Stimulated activated CD4-positive, alpha-beta T cell treated with anti-CD3 and anti-CD28 coated beads, Interleukin-12 subunit alpha, Interleukin-12 subunit beta, amount 100 ng/mL, for 4 hours (primary cell): Measurements from ENCODE around the gene SEC22A.

Experiments used
- DNase-seq: peaks from one replicate; pipeline ENCODE4 v3.0.0-alpha.2; 2020

The SEC22A gene, protein sequence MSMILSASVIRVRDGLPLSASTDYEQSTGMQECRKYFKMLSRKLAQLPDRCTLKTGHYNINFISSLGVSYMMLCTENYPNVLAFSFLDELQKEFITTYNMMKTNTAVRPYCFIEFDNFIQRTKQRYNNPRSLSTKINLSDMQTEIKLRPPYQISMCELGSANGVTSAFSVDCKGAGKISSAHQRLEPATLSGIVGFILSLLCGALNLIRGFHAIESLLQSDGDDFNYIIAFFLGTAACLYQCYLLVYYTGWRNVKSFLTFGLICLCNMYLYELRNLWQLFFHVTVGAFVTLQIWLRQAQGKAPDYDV

DNA sequence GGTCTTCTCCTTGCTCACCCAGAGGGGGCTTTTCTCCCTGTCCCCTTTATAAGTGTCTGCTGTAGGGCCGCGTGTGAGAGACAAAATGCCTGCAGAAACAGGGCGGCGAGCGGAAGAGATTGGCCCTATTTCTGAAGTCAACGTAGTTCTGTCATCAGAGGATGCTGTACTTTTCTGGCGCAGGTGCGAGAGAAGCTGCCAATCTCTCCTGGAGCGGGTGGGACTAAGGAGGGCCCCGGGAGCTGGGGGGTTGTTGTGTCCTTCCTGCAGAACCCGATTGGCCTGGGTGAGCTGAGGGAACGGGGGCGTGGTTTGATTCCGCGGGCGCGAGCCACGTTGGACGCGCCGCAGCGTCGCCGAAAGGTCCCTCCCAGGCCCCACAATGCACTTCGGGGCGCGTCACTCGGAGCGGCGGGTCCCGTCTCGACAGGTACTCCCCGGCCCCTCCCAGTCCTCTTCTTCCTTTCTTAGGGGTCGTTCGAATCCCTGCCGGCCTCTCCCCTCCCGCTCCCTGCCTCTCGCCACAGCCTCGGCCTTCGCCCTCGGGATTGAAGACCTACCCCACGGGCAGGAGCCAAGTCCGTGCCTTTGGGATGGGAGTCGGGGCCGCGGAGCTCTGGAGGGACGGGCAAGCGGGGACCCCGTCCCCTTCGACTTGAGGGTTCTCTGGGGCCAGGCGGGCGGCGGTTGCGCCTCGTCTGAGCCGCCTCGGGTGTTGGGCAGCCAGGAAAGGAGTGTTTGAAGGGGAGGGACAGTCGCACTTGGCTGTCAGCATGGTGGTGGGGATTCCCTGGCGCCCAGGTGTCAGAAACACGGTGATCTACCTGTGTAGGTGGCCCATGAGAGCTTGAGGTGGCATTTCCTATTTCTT is at the start of gene SEC22A:
Gene SEC22A (plus strand): TSS at position 387 of the 871 bp plus-strand sequence. CDS start 7,275 bp downstream, outside the sequence.
- peak; percentile 92 for DNase-seq

DNA sequence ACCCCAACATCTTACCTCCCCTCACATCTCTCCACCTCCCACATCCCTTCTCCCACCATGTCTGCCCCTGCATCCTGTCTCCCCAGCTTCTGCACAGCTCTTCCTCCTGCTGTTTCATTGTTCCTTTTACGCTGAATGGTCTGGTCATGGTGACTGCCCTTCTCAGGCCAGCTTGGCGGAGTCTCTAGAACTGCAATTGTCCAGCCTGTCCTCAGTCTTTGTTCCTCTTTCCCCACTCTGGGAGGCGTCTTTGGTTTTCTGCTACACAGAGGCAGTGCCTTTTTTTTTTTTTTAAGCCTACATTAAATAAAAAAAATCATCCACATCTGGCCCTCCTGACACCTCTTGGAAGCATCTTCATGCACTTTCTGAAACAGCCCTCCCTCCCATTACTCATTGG is 49.1 kb upstream of the SEC22A start:
- no peak for DNase-seq

DNA sequence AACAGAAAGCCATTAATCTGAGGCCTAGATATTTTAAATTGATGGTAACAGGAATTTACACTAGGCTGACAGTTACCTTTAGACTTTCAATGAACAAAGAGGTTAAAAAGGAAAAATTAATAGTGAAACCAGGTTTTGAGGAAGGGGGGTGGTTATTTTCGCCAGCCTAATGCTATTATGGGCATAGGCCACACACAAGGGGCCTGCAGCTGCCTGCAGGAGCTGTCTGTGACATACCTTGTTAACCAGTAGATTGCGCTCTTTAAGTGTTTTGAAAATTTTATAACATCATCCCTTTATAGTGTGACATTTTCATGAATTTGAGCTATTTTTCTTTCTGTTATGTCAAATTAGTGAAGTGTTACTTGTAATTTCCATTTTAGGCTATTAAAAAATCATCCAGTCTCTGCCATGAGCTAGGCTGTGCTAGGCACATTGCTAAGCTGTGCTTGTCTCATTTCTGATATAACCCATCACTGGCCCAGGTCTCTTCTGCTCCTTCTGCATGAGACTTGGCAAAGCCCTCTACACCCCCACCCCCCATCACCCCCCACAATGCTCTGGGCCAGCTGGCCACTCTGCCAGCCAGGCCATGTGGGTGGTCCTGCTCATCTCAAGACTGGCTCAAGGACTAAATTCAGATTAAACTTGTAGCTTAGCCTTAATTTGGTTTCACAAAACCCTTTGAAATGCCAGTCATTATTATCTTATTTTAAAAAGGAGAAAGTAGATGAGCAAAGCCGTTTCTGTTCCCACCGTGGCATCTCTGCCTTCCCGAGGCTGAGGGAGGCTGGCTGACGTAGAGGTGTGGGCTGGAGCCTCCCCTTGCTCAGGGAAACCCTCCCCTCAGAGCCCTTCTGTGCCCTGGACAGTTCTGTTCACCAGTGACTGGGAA is 48.4 kb upstream of the SEC22A start:
- DNase-seq = no peak

DNA sequence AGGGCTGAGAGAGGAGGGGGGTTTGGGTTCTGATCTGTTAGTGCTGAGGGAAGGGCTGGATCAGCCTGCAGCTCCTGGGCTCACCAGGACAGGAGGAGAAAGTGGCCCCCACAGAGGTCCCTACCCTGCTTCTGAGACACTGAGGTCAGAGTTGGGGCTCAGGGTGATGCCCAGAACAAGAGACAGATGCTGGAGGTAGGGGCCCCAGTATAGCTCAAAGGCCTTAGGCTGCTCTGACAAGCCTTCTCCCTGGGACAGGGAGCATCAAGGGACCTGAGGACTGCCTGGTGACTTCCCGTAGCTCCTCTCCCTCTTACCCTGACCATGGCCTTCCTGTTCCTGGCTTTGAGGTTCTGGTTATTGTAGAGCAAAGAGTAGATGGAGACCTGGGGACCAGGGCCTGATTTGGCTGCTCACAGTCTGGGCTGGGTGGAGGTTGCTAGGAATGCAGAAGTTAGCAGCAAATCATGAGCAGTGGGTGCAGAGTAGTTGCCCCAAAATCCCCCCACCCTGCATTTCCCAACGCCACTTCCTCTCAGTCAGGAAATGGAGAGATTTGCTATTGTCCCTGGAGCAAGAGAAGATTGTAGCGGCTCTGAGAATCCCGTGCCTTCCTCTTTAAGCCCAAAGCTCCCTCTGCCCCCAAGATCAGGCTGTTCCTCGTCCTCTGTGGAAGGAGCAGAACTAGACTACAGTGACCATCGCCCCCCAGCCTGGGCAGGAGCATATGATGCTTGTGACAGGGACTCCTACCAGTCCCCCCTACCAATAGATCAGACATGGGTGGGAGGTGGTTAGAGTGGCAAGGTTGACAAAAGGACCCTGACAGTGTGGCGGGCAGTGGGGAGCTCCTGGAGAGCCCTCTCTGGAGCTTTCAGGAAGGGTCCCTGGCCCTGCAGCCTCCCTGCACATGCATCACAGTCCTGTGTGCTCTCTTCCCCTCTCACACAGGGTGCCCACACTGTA is 47.4 kb upstream of the SEC22A start:
- no peak for DNase-seq

DNA sequence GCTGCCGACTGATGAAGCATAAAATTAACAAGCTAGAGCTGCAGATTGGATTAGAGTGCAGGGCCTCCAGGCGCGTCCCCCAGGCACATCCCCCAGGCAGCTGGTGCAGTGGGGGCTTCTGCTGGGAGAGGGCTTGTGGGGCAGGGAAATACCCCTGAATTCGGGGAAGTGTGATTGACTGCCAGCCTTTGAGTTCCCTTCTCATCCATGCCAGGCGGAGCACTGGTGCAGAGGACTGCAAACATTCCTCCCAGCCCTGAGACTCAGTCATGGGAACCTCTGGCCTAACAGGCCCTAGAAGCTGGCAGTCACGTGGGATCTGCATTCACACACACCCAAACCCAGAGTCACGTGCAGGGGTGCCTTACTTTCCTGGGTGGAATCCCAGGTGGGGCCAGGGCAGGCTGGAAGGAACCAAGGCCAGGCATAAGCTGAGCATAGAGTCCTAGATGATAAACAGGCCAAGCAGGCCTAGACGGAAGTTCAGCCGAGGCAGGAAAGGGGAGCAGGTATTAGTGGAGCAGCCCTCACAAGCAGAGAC is 46.2 kb upstream of the SEC22A start:
- no peak for DNase-seq

DNA sequence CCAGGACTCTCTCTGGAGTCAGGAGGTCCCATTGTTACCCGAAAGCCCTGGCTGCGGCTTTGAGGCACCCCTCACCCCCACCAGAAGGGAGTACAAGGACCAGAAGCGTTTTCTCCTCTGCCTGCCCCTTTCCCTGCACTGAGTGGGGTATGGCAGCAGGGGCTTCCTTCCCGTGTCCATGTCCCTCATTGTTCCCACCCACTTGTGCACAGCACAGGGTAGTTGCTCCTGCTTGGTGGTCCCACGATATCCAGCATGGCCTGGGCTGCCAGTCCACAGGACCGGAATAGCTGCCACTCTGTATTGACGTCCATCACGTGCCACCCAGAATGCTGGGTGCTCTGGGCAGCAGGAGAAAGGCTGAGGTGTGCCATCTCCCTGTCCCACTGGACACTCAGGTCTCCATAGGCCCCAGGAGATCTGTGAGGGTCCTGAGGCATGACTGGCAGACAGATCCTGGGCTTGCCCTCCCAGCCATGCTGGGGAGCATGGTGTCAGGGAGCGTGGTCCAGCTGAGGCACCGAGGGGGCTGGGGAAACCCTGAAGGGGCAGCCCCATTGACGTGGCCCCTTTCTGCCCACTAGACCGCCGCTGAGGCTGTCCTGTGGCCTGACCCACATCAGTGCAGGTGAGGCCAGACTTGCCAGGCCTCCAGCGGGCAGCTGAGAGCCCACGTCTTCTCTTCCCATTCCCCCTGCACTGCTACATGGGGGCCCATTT is 45.3 kb upstream of the SEC22A start:
- no peak for DNase-seq

DNA sequence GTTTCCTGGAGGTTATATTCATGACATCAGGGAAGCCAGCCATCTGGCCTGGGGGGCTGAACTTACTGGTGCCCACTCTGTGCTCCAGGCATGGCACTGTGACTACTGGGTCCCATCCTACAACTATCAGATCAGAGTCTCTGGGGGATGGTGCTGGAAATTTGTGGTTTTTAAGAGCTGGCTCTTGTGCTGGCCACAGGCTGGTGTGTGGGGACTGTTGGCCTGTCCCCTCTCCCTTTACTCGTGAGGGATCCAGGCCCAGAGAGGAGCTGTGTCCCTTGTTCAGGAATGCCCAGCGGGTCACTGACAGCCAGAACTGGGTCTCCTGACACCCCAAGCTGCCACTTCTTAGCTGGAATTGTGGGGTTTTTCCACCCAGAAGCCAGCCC is 44.5 kb upstream of the SEC22A start:
- DNase-seq = no peak

DNA sequence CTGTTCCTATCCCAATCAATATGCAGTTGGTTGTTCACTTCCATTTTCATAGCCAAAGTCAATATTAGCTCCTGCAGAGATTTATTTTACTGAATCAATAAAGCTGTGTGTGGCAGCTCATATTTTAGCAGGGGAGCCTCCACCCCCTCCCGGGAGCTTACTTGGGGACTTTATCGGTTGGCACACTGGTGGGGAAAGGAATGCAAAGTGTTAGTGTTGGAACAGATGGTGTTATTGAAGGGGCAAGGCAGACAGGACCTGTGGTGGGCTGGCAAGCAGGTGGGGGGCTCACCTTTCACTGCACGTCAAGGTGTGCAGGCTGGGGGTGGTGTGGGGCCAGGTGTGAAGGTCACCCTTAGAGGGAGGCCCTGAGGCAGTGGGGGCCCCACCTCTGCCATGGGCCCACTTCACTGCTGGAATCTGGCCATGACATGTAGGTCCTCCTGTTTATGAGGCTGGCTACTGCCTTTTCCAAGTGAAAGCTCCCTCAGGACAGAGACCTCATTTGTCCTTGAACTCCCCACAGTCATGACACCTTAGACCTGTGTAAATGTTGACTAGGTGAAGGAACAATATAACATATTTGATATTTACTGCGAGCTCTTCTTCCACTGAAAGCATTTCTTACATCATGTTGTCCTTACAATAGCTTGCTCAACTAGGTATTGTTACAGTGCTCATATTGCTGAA is 44.0 kb upstream of the SEC22A start:
- DNase-seq = no peak

DNA sequence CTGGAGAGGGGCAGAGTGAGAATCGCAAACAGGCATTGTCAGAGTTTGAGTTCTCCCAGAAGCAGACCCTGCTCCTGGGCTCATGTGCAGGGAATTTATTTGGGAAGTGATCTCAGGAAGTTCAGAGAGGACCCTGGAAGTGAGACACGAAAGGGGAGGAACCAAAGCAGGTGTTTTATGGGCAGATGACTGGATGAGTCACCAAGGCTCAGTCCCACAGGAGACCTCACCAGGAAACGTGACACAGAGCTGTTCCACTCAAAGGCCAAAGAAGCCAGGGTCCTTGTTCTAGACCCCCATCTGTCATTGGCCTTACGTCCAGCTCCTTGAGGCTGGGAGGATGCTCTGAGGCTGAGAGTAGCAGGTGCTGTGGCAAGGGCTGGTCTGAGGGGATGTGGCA is 43.4 kb upstream of the SEC22A start:
- DNase-seq = no peak

DNA sequence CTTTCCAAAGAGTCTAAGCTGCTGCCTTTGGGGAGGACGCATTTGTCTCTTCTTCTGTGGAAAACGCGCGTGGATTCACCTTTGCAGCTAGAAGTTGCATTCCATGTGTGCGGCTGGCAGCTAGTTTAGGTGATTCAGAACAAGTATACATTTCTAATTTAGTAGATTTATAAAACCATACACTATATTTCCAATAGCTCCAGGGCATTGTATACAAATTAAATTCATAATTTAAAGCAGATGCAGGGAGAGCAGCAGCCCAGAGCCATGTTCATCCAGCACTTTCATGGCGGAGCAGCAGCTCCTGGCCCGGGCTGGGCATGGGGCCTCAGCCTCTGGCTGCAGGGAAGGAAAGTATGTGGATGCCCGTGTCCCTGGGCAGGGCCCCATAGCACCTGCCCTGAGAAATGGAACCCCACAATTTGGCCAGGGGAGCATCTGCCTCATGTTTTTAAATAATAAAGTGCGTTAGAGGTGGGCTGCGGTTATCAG is 42.8 kb upstream of the SEC22A start:
- DNase-seq = no peak

DNA sequence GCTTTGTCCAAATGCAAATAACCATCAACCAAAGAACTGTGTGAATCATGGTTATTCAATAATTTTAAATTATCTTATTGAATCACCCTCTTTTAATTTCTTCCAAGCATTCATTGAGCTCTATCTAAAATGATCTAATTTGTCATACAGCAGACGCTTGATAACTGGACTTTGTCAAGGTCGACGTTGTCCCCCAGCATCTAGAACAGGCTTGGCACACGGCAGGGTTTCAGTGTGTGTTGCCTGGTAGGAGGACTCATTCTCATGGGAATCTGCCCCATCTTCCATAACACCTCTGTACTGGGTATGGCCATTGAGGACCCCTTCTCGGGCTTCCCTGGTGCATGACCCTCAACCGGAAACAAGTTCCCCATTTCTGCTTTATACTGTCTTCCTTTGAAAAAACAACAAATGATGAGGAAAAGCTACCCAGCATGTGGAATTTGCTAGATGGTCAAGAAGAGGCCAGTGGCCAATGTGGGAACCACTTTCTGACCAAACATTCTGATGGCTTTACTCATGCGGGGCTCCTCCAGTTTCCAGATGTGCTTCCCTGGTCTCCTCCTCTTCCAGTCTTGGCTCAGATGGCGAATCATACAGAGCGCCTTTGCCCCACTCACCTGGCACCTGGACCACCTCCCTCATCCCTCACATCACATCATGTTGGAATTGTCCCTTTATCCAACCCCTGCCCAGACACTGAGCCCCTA is 41.7 kb upstream of the SEC22A start:
- DNase-seq = no peak

DNA sequence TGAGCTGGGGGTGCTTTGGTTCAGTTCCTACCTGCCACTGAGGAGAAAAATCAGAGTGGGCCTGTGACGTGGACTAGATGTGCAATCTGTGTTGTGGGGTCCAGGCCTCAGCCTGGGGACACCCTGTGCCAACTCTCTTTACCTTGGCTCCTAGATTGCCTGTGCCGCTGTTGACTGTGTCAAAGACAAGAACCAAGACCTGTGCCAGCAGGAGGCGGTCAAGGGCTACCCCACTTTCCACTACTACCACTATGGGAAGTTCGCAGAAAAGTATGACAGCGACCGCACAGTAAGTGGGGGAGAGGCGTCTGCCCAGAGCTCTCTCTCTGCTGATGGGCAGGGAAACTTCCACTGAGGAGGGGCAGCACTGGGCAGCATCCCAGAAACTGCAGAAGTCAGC is 40.6 kb upstream of the SEC22A start:
- no peak for DNase-seq

DNA sequence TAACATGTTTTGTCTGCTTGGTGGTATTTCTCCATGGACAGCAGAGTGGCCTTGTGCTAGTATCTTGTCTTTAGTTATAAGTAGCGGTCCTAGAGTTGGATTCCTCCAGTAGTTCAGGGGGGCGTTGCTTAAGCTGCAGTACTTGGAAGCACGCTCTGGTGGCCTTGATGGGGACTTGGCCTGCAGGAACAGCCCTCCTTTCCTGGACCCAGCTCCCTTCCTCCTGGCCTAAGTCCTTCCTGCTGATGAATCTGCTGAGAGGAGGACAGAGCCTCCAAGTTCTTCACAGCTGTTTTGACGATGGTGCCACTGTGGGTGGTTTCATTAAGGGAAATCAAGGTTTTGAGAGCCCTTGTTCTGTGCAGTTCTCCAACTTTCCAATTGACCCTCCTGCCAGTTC is 38.6 kb upstream of the SEC22A start:
- no peak for DNase-seq

DNA sequence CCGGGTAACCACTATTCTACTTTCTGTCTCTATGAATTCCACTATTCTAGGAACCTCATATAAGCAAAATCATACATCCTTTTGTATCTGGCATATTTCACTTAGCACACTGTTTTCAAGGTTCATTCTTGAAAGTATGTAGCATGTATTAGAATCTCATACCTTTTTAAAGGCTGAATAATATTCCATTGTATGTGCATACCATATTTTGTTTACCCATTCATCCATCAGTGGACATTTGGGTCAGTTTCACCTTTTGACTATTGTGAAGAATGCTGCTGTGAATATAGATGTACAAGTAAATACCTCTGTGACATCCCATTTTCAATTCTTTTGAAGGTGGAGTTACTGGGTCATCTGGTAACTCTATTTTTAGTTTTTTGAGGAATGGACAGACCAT is 36.6 kb upstream of the SEC22A start:
- no peak for DNase-seq

DNA sequence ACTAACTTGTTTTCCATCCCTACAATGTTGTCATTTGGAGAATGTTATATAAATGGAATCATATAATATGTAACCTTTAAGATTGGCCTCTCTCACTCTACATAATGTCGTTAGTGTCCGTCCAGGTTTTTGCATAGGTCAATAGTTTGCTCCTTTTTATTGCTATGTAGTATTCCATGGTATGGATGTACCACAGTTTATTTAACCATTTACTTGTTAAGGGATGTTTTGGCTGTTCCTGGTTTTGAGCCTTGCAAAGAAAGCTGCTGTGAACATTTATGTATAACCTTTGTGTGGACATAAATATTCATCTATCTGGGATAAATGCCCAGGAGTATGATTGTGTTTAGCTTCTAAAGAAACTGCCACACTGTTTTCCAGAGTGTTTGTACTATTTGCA is 34.1 kb upstream of the SEC22A start:
- no peak for DNase-seq

DNA sequence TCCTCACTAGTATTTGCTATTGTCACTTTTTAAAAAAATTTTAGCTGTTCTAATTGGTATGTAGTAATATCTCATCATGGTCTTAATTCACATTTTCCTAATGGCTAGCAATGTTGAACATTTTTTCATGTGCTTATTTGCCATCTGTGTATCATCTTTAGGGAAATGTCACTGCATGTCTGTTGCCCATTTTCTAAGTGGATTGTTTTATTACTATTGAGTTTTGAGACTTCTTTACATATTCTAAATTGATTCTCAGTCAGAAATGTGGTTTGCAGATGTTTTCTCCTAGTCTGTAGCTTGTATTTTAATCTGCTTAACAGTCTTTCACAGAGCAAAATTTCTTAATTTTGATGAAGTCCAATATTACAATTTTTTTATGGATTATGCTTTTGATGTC is 33.6 kb upstream of the SEC22A start:
- DNase-seq = no peak

DNA sequence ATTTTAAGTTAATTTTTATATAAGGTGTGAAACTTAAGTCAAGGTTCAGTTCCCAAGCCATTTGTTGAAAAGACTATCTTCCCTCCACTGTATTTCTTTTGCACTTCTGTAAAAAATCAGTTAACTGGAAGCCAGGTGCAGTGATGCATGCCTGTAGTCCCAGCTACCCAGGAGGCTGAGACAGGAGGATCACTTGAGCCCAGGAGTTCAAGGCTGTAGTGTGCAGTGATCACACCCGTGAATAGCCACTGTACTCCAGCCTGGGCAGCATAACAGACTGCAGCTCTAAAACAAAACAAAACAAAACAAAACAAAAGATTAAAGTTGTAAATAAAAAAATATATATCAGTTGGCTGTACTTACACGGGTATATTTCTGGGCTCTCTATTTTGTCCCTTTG is 33.1 kb upstream of the SEC22A start:
- DNase-seq = no peak

DNA sequence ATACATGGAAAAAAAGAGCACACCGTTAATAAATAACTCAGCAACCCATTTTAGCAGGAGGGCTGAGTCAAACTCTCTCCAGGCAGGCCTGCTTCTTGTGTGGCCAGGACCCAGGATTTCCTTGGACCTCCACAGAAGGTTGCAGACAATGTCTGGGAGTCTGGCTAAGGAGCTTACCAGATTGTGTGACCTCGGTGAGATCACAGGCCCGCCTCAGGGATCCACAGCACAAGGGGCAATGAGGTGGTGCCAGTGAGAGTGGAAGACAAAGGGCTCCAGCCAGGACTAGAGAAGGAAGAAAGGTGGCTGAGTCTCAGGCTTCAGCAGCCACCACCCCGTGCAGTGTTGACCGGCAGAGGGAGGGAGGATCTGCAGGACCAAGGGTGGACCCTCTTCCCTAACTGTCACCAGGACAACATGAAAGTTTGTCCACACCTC is 32.2 kb upstream of the SEC22A start:
- no peak for DNase-seq

DNA sequence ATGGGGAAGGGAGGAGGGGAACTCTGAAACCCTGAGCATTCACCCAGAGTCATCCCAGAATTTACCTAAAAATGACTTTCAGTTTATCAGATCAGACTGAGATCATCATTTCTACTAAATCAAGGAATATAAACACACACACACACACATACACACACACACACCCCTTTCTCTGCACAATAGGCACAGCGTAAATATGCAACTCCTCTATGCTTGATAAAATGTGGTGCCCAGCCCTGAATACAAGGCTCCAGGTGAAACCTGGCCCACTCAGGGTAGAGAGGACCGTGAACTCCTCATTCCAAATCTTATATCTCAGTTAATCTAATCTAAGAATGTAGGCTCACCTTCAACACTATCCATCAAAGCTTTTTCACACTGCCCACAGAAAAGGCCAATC is 31.8 kb upstream of the SEC22A start:
- DNase-seq = no peak

DNA sequence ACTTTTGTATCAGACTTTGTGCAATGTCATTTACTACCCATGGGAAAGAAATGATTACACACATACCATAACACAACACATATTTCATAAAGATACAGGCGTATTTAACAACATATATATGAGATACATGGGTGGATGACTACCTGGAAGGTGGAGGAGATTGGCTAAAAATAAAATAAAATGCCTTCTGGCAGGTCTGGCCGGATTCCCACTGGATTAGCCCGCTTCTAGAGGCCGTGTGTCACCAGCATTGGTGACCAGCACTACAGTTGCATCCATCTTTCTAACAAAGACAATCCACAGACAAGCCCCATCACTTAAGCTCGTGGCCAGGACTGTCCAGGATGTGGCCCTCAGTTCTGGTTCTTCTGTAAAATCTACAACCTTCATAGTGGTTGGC is 21.0 kb upstream of the SEC22A start:
- no peak for DNase-seq
